ENCODE data around the gene WDR74. TPM values are rescaled to one million over a fixed set of nuclear protein-coding genes. Genes with fewer than 3 reads are reported as not detected.

The WDR74 gene
- total and polyA plus RNA-seq, 9 of the 15 experiments (the other 6 are each of a cell fraction or from before 2014, with no cell fraction given): 32.7 to 210 (median 114) TPM

DNA sequence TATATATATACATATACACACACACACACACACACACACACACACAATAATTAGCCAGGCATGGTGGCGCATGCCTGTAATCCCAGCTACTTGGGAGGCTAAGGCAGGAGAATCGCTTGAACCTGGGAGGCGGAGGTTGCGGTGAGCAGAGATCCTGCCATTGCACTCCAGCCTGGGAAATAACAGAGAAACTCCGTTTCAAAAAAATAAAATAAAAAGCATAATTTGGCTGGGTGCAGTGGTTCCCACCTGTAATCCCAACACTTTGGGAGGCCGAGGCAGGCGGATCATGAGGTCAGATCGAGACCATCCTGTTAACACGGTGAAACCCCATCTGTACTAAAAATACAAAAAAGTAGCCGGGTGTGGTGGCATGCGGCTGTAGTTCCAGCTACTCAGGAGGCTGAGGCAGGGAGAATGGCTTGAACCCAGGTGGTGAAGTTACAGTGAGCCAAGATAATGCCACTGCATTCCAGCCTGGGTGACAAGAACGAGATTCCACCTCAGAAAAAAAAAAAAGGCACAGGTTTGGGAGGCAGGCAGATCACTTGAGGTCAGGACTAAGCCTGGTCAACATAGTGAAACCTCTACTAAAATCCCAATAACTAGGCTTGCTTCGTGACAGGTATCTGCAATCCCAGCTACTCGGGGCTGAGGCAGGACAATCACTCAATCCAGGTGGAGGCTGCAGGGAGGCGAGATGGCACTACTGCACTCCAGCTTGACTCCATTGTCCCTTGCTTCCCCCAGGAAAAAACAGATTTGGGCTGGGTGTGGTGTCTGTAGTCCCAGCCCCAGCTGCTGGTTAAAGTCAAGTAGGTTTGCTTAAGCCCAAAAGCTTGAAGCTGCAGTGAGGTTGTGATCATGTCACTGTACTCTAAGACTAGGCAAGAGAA is 11.8 kb upstream of the WDR74 start (continued):
- TF ChIP-seq ETS2 (tag; IDR thresholded peaks at IDR 0.05; ENCODE audit: borderline replicate concordance, poor library complexity, severe bottlenecking): no peak
- TF ChIP-seq THRA (IDR thresholded peaks at IDR 0.05): no peak
- TF ChIP-seq HDAC3 (IDR thresholded peaks at IDR 0.05; ENCODE audit: borderline replicate concordance, partially characterized antibody): no peak
- no peak for TF ChIP-seq SMARCB1 (IDR thresholded peaks at IDR 0.05; ENCODE audit: insufficient read length, low read depth)
- no peak for TF ChIP-seq ZNF586 (CRISPR knock-in tag; conservative IDR thresholded peaks at IDR 0.05)
- no peak for TF ChIP-seq ZNF609 (CRISPR knock-in tag; IDR thresholded peaks at IDR 0.05; ENCODE audit: borderline replicate concordance)
- no peak for TF ChIP-seq CXXC5 (CRISPR knock-in tag; IDR thresholded peaks at IDR 0.05)
- peak; percentile 99 for TF ChIP-seq SIRT6 (IDR thresholded peaks at IDR 0.05; ENCODE audit: low read depth, low read length)
- no peak for TF ChIP-seq C11orf30 (IDR thresholded peaks at IDR 0.05; ENCODE audit: low read depth)
- no peak for TF ChIP-seq ZNF75A (CRISPR knock-in tag; IDR thresholded peaks at IDR 0.05)
- TF ChIP-seq GTF2E2 (tag; IDR thresholded peaks at IDR 0.05): no peak
- TF ChIP-seq FOXP1 (CRISPR knock-in tag; IDR thresholded peaks at IDR 0.05): no peak
- TF ChIP-seq ZNF280A (IDR thresholded peaks at IDR 0.05; ENCODE audit: low read depth, partially characterized antibody): no peak
- no peak for TF ChIP-seq BRD4 (IDR thresholded peaks at IDR 0.05)
- peak; percentile 82; the same call in 1 of the 2 replicates for TF ChIP-seq PTBP1 (IDR thresholded peaks at IDR 0.05; ENCODE audit: low read depth, low read length)
- no peak for TF ChIP-seq ZNF174 (CRISPR knock-in tag; IDR thresholded peaks at IDR 0.05)
- no peak for TF ChIP-seq ZBTB12 (CRISPR knock-in tag; IDR thresholded peaks at IDR 0.05)
- TF ChIP-seq SMAD1 (IDR thresholded peaks at IDR 0.05; ENCODE audit: low read depth, low read length, partially characterized antibody): no peak
- 0 out of 2 replicates have a peak, but pooled peaks have one; percentile 47 for TF ChIP-seq MTA3 (IDR thresholded peaks at IDR 0.05; ENCODE audit: borderline replicate concordance)

Measured in K562 (cell line).